SK-N-SH (cell line): ENCODE results near the gene CDH11. TPM values are rescaled to one million over a fixed set of nuclear protein-coding genes. Genes with fewer than 3 reads are reported as not detected.

Source experiments
- CTCF ChIA-PET: fragments of 300-600, 350-600 bp; formaldehyde crosslinking; extraction: SDS; loops from one replicate; lab custom pipeline; 2021; lab: Yijun Ruan, JAX
- POLR2A ChIA-PET: fragments of 350-600 bp; sonication (Branson Sonifier 250); formaldehyde crosslinking; extraction: SDS; loops from one replicate; lab custom pipeline; 2020; ENCODE audit warnings: antibody characterized with exemption, inconsistent platforms; lab: Yijun Ruan, JAX
- DNase-seq: peaks from one replicate; pipeline ENCODE4 v3.0.0; 2012
- H2AFZ ChIP-seq: fragments of 200-600 bp; sonication (generic); 2 replicates; pipeline ENCODE4 v1.8.1; 2016; ENCODE audit warnings: antibody characterized with exemption, mild to moderate bottlenecking, low read depth
- H3F3A ChIP-seq: fragments of 200-600 bp; sonication (generic); replicated peaks from 2 replicates; pipeline ENCODE3; 2016; ENCODE audit warnings: antibody characterized with exemption, mild to moderate bottlenecking; ENCODE audit not compliant: insufficient read depth
- H3K27ac ChIP-seq, 2 experiments: fragments of 200-500 bp in 1 of 2; fragments of 200-600 bp in 1 of 2; sonication (Bioruptor generic) in 1 of 2; sonication (generic), shearing (Covaris generic) in 1 of 2; 2 replicates each; pipeline versions ENCODE4 v1.5.1 to v1.6.1; 2014 to 2016; ENCODE audit warnings: low read depth in 2 of 2, inconsistent platforms in 1 of 2, low read length in 1 of 2, mild to moderate bottlenecking in 1 of 2, mixed read lengths in 1 of 2
- H3K27me3 ChIP-seq: fragments of 200-600 bp; sonication (generic), shearing (Covaris generic); 2 replicates; pipeline ENCODE4 v1.6.1; 2016; ENCODE audit warnings: mixed run types; ENCODE audit not compliant: insufficient read depth
- H3K36me3 ChIP-seq, 2 experiments: fragments of 200-500 bp in 1 of 2; fragments of 200-600 bp in 1 of 2; sonication (Bioruptor generic) in 1 of 2; sonication (generic) in 1 of 2; replicated peaks in 1 of 2; 2 replicates each; pipeline versions ENCODE3 to v1.5.1; 2014 to 2016; ENCODE audit warnings: low read length in 1 of 2, mild to moderate bottlenecking in 1 of 2; ENCODE audit not compliant: insufficient read depth in 2 of 2, control insufficient read depth in 1 of 2
- H3K4me1 ChIP-seq, 2 experiments: fragments of 200-500 bp in 1 of 2; fragments of 200-600 bp in 1 of 2; sonication (Bioruptor generic) in 1 of 2; sonication (generic), shearing (Covaris generic) in 1 of 2; 2 replicates each; pipeline versions ENCODE4 v1.5.1 to v1.6.1; 2014 to 2016; ENCODE audit warnings: low read depth in 1 of 2, low read length in 1 of 2, mixed run types in 1 of 2; ENCODE audit not compliant: insufficient read depth in 2 of 2, control insufficient read depth in 1 of 2
- H3K4me2 ChIP-seq: fragments of 200-600 bp; sonication (generic), shearing (Covaris generic); 2 replicates; pipeline ENCODE4 v1.6.1; 2017; ENCODE audit warnings: mixed run types
- H3K4me3 ChIP-seq, 2 experiments: fragments of 200-500 bp in 1 of 2; fragments of 200-600 bp in 1 of 2; sonication (Bioruptor generic) in 1 of 2; sonication (generic), shearing (Covaris generic) in 1 of 2; 2 replicates each; pipeline versions ENCODE4 v1.5.1 to v1.8.1; 2014 to 2016; ENCODE audit warnings: low read depth in 2 of 2, inconsistent platforms in 1 of 2, low read length in 1 of 2, mild to moderate bottlenecking in 1 of 2, mixed read lengths in 1 of 2, moderate library complexity in 1 of 2
- H3K79me2 ChIP-seq: fragments of 200-600 bp; sonication (generic); 2 replicates; pipeline ENCODE4 v1.8.1; 2017; ENCODE audit warnings: mild to moderate bottlenecking; ENCODE audit not compliant: insufficient read depth
- H3K9ac ChIP-seq: fragments of 200-600 bp; sonication (generic); 2 replicates; pipeline ENCODE4 v1.6.1; 2017; ENCODE audit warnings: mixed run types
- H3K9me2 ChIP-seq: fragments of 200-600 bp; sonication (generic); 2 replicates; pipeline ENCODE4 v1.6.1; 2017; ENCODE audit warnings: mixed run types
- H3K9me3 ChIP-seq: fragments of 200-600 bp; sonication (generic); 2 replicates; pipeline ENCODE4 v1.6.1; 2017; ENCODE audit warnings: mixed run types, mild to moderate bottlenecking, moderate library complexity
- H4K20me1 ChIP-seq: fragments of 200-600 bp; sonication (generic); 2 replicates; pipeline ENCODE4 v1.6.1; 2017; ENCODE audit warnings: mild to moderate bottlenecking, mixed run types; ENCODE audit not compliant: insufficient read depth
- FOXM1 ChIP-seq: IDR thresholded peaks from 2 replicates; pipeline ENCODE4 v1.4.0; 2012; ENCODE audit warnings: low read depth, mild to moderate bottlenecking
- GABPA ChIP-seq: IDR thresholded peaks from 2 replicates; pipeline ENCODE4 v1.4.0; 2012; ENCODE audit warnings: low read depth, mild to moderate bottlenecking
- IRF3 ChIP-seq: fragments of 150-350 bp; IDR thresholded peaks from 2 replicates; pipeline ENCODE4 v1.6.1; 2016; ENCODE audit warnings: mild to moderate bottlenecking, low read depth, low read length
- NFIC ChIP-seq: IDR thresholded peaks from 2 replicates; pipeline ENCODE4 v1.4.0; 2012; ENCODE audit warnings: borderline replicate concordance
- NRF1 ChIP-seq: IDR thresholded peaks from 2 replicates; pipeline ENCODE4 v1.6.1; 2012; ENCODE audit warnings: low read depth, mild to moderate bottlenecking, low read length
- PBX3 ChIP-seq: IDR thresholded peaks from 2 replicates; pipeline ENCODE4; 2012
- POLR2AphosphoS5 ChIP-seq: IDR thresholded peaks from 2 replicates; pipeline ENCODE4 v1.6.1; 2012; ENCODE audit warnings: low read depth, low read length
- RAD21 ChIP-seq: IDR thresholded peaks from 2 replicates; pipeline ENCODE4 v1.6.1; 2012; ENCODE audit warnings: mild to moderate bottlenecking, low read length
- RCOR1 ChIP-seq: fragments of 150-350 bp; IDR thresholded peaks from 2 replicates; pipeline ENCODE4 v1.6.1; 2017; ENCODE audit warnings: antibody characterized with exemption, low read length
- RFX5 ChIP-seq: IDR thresholded peaks from 2 replicates; pipeline ENCODE4 v1.6.1; 2012; ENCODE audit warnings: mild to moderate bottlenecking, improper control_type of control experiment, low read length
- RXRA ChIP-seq: IDR thresholded peaks from 2 replicates; pipeline ENCODE4 v1.4.0; 2012; ENCODE audit warnings: low read depth, mild to moderate bottlenecking, borderline replicate concordance
- TEAD4 ChIP-seq: IDR thresholded peaks from 2 replicates; pipeline ENCODE4 v1.4.0; 2012; ENCODE audit warnings: mild to moderate bottlenecking, borderline replicate concordance; ENCODE audit not compliant: insufficient read depth
- USF1 ChIP-seq: IDR thresholded peaks from 2 replicates; pipeline ENCODE4 v1.4.0; 2012; ENCODE audit warnings: low read depth, borderline replicate concordance
- USF2 ChIP-seq: fragments of 150-350 bp; IDR thresholded peaks from 2 replicates; pipeline ENCODE4 v1.6.1; 2017; ENCODE audit warnings: antibody characterized with exemption, low read length, low read depth, borderline replicate concordance
- ZBTB33 ChIP-seq: IDR thresholded peaks from 2 replicates; pipeline ENCODE4 v1.4.0; 2012; ENCODE audit warnings: low read depth, borderline replicate concordance
- WGBS: methylation state at CpG from one replicate; pipeline ENCODE4 v1.1.6; 2017; ENCODE audit warnings: low lambda C conversion rate; 5-methylcytosine and 5-hydroxymethylcytosine counted together
- polyA plus RNA-seq, 3 experiments: library from polyadenylated mRNA; depleted of rRNA; stranded (reverse); fragments of >200 nt; gene quantifications; 2 replicates each; pipeline ENCODE4 v1.2.3, GENCODE V29; 2012

CDH11 gene
- polyA plus RNA-seq, 1 of the 3 experiments (the other 2 are of a cell fraction): 269 TPM

GRCh38 chr16:65038100-65038499 is 83.8 kb downstream of the CDH11 start:
- peaks cover 8% of the 10 kb centered on the region for H3F3A ChIP-seq
- no peak overlapping the region for H3K27ac ChIP-seq
- H3K4me2 ChIP-seq: no peak overlapping the region
- peaks cover 93% of the 10 kb centered on the region for H4K20me1 ChIP-seq
- H3K9ac ChIP-seq: no peak overlapping the region
- ChIA-PET CTCF (no interaction called here), POLR2A (no interaction called here)
- no peak for TF ChIP-seq USF2
- TF ChIP-seq RXRA: no peak
- no peaks in the 10 kb centered on the region for H3K27me3 ChIP-seq
- H2AFZ ChIP-seq: no peak overlapping the region
- H3K9me2 ChIP-seq: no peaks in the 10 kb centered on the region
- H3K4me3 ChIP-seq: no peak overlapping the region
- DNase-seq: no peak
- WGBS: 83% methylated on average over 9 of the region's 9 CpGs
- no peaks in the 10 kb centered on the region for H3K9me3 ChIP-seq
- H3K79me2 ChIP-seq: peaks cover 99% of the 10 kb centered on the region
- H3K36me3 ChIP-seq: peaks cover 5 to 70% of the 10 kb centered on the region in 2 experiments
- peaks cover 0 to 3% of the 10 kb centered on the region in 2 experiments; a peak in 1 of 4 replicates for H3K4me1 ChIP-seq

- peaks cover 8% of the 10 kb centered on the region for H3F3A ChIP-seq
- CTCF ChIA-PET: no interaction called here
- peaks cover 4 to 65% of the 10 kb centered on the region in 2 experiments for H3K36me3 ChIP-seq
- H3K79me2 ChIP-seq: peaks cover 99% of the 10 kb centered on the region
- H2AFZ ChIP-seq: no peak overlapping the region
- H3K4me3 ChIP-seq: no peak overlapping the region
- no peaks in the 10 kb centered on the region for H3K9me2 ChIP-seq
- peaks cover 93% of the 10 kb centered on the region for H4K20me1 ChIP-seq
- H3K27me3 ChIP-seq: no peaks in the 10 kb centered on the region
- H3K9ac ChIP-seq: no peak overlapping the region
- H3K4me2 ChIP-seq: no peak overlapping the region
- no peaks in the 10 kb centered on the region for H3K9me3 ChIP-seq
- TF ChIP-seq USF2 (no peak), FOXM1 (no peak), POLR2AphosphoS5 (no peak), TEAD4 (no peak)
- TF ChIP-seq, all 33 proteins: peak for 0
- DNase-seq: no peak
- POLR2A ChIA-PET: no interaction called here
- WGBS: 89% methylated on average over 4 of the region's 4 CpGs
- Histone ChIP-seq H3K4me1 (peaks cover 0 to 3% of the 10 kb centered on the region in 2 experiments; a peak in 1 of 4 replicates), H3K27ac (no peak overlapping the region)
Measured at GRCh38 chr16:65037556-65037955, 84.3 kb downstream of the CDH11 start.

GRCh38 chr16:65034915-65035314 is 86.9 kb downstream of the CDH11 start:
- Histone ChIP-seq H3K36me3 (peaks cover 0 to 62% of the 10 kb centered on the region in 2 experiments), H3K4me3 (no peak overlapping the region), H3K9me3 (no peaks in the 10 kb centered on the region), H3K4me1 (peaks cover 0 to 3% of the 10 kb centered on the region in 2 experiments; a peak in 2 of 4 replicates), H3F3A (peaks cover 5% of the 10 kb centered on the region), H3K9me2 (no peaks in the 10 kb centered on the region), H4K20me1 (peaks cover 95% of the 10 kb centered on the region), H3K9ac (no peak overlapping the region), H3K79me2 (peaks cover 99% of the 10 kb centered on the region), H3K4me2 (no peak overlapping the region), H3K27ac (no peak overlapping the region), H3K27me3 (no peaks in the 10 kb centered on the region), H2AFZ (no peak overlapping the region)
- CTCF ChIA-PET: no interaction called here
- WGBS: 74% methylated on average over 8 of the region's 8 CpGs
- POLR2A ChIA-PET: no interaction called here
- no peak for DNase-seq
- no peak for TF ChIP-seq GABPA
- TF ChIP-seq IRF3: no peak
- no peak for TF ChIP-seq NRF1
- TF ChIP-seq USF1: no peak
- TF ChIP-seq ZBTB33: no peak
- no peak for TF ChIP-seq NFIC
- no peak for TF ChIP-seq PBX3
- TF ChIP-seq TEAD4: no peak
- no peak for TF ChIP-seq RAD21
- TF ChIP-seq RFX5: no peak
- TF ChIP-seq RCOR1: no peak
